ENCODE results near the gene ROBO2. TPM values are rescaled to one million over a fixed set of nuclear protein-coding genes. Genes with fewer than 3 reads are reported as not detected.

ROBO2 gene
- total RNA-seq, 2 donors from 2014 or later = 9.8 to 9.9 TPM

- no peaks in the 10 kb centered on the region for H3K27me3 ChIP-seq (replicated peaks; ENCODE audit: insufficient read depth)
- H3K27ac ChIP-seq = no peak overlapping the region
- no peak for TF ChIP-seq CTCF (IDR thresholded peaks at IDR 0.05)
- no peaks in the 10 kb centered on the region for H3K4me1 ChIP-seq (ENCODE audit: control insufficient read depth in 1 of 2, low read depth in 2 of 2)
- ATAC-seq (ENCODE audit: insufficient number of reproducible peaks, low FRiP score, low read depth) (no peak), DNase-seq (ENCODE audit: low spot score) (no peak)
- H3K36me3 ChIP-seq = no peaks in the 10 kb centered on the region
- H3K4me3 ChIP-seq = no peak overlapping the region
- H3K9me3 ChIP-seq = no peaks in the 10 kb centered on the region
These were observed 323.0 kb downstream of the ROBO2 start for GRCh38 chr3:77362936-77363335.

- DNase-seq (ENCODE audit: low spot score) (no peak), ATAC-seq (ENCODE audit: insufficient number of reproducible peaks, low FRiP score, low read depth) (no peak)
- Histone ChIP-seq H3K27me3 (replicated peaks; ENCODE audit: insufficient read depth) (no peaks in the 10 kb centered on the region), H3K4me3 (no peak overlapping the region), H3K27ac (no peak overlapping the region), H3K4me1 (ENCODE audit: control insufficient read depth in 1 of 2, low read depth in 2 of 2) (no peaks in the 10 kb centered on the region), H3K36me3 (no peaks in the 10 kb centered on the region), H3K9me3 (no peaks in the 10 kb centered on the region)
- no peak for TF ChIP-seq CTCF (IDR thresholded peaks at IDR 0.05)
These were observed 325.3 kb downstream of the ROBO2 start for GRCh38 chr3:77365152-77365551.

- no peaks in the 10 kb centered on the region for H3K27me3 ChIP-seq (replicated peaks; ENCODE audit: insufficient read depth)
- no peak for TF ChIP-seq CTCF (IDR thresholded peaks at IDR 0.05)
- no peak overlapping the region for H3K27ac ChIP-seq
- H3K9me3 ChIP-seq = no peaks in the 10 kb centered on the region
- ATAC-seq (ENCODE audit: insufficient number of reproducible peaks, low FRiP score, low read depth) = no peak
- DNase-seq (ENCODE audit: low spot score) = no peak
- no peaks in the 10 kb centered on the region for H3K4me1 ChIP-seq (ENCODE audit: control insufficient read depth in 1 of 2, low read depth in 2 of 2)
- no peaks in the 10 kb centered on the region for H3K36me3 ChIP-seq
- H3K4me3 ChIP-seq = no peak overlapping the region
These were observed 330.5 kb downstream of the ROBO2 start for GRCh38 chr3:77370413-77370812.

GRCh38 chr3:77372018-77372417 lies 332.1 kb downstream of the ROBO2 start:
- no peaks in the 10 kb centered on the region for H3K27me3 ChIP-seq (replicated peaks; ENCODE audit: insufficient read depth)
- H3K4me3 ChIP-seq = no peak overlapping the region
- no peaks in the 10 kb centered on the region for H3K36me3 ChIP-seq
- no peak for TF ChIP-seq CTCF (IDR thresholded peaks at IDR 0.05)
- H3K27ac ChIP-seq = no peak overlapping the region
- no peaks in the 10 kb centered on the region for H3K9me3 ChIP-seq
- no peak for ATAC-seq (ENCODE audit: insufficient number of reproducible peaks, low FRiP score, low read depth)
- no peak for DNase-seq (ENCODE audit: low spot score)
- H3K4me1 ChIP-seq (ENCODE audit: control insufficient read depth in 1 of 2, low read depth in 2 of 2) = no peaks in the 10 kb centered on the region

- DNase-seq (ENCODE audit: low spot score) (no peak), ATAC-seq (ENCODE audit: insufficient number of reproducible peaks, low FRiP score, low read depth) (no peak)
- H3K4me3 ChIP-seq = no peak overlapping the region
- H3K27ac ChIP-seq = no peak overlapping the region
- H3K27me3 ChIP-seq (replicated peaks; ENCODE audit: insufficient read depth) = no peaks in the 10 kb centered on the region
- no peaks in the 10 kb centered on the region for H3K4me1 ChIP-seq (ENCODE audit: control insufficient read depth in 1 of 2, low read depth in 2 of 2)
- no peaks in the 10 kb centered on the region for H3K9me3 ChIP-seq
- H3K36me3 ChIP-seq = no peaks in the 10 kb centered on the region
- no peak for TF ChIP-seq CTCF (IDR thresholded peaks at IDR 0.05)
These were observed 332.9 kb downstream of the ROBO2 start for GRCh38 chr3:77372634-77373346.
